Measurements from ENCODE around the gene TACSTD2.
"Not testable (repeated sequence)": the region's sequence is repeated elsewhere in the genome, so short reads cannot be mapped to it uniquely, and the experiment has no call there.

The TACSTD2 gene

GRCh38 chr1:58608945-58609344 is 31.9 kb upstream of the TACSTD2 start:
- Histone ChIP-seq H3K9ac (ENCODE audit: low read depth, low read length) (no peak overlapping the region), H3K27me3 (ENCODE audit: control insufficient read depth, insufficient read depth, low read length) (no peaks in the 10 kb centered on the region), H3K9me3 (ENCODE audit: control insufficient read depth, insufficient read depth, low read length) (no peaks in the 10 kb centered on the region), H3K27ac (ENCODE audit: low read depth, low read length) (no peak overlapping the region), H3K4me3 (ENCODE audit: low read depth, low read length) (no peak overlapping the region), H3K4me1 (ENCODE audit: control insufficient read depth, insufficient read depth, low read length) (no peaks in the 10 kb centered on the region), H3K36me3 (ENCODE audit: control insufficient read depth, insufficient read depth, low read length) (no peaks in the 10 kb centered on the region)

GRCh38 chr1:58608297-58608696 is 31.2 kb upstream of the TACSTD2 start:
- H3K9ac ChIP-seq (ENCODE audit: low read depth, low read length): no peak overlapping the region
- no peaks in the 10 kb centered on the region for H3K9me3 ChIP-seq (ENCODE audit: control insufficient read depth, insufficient read depth, low read length)
- H3K4me1 ChIP-seq (ENCODE audit: control insufficient read depth, insufficient read depth, low read length): no peaks in the 10 kb centered on the region
- no peaks in the 10 kb centered on the region for H3K36me3 ChIP-seq (ENCODE audit: control insufficient read depth, insufficient read depth, low read length)
- H3K27me3 ChIP-seq (ENCODE audit: control insufficient read depth, insufficient read depth, low read length): no peaks in the 10 kb centered on the region
- H3K27ac ChIP-seq (ENCODE audit: low read depth, low read length): no peak overlapping the region
- no peak overlapping the region for H3K4me3 ChIP-seq (ENCODE audit: low read depth, low read length)

GRCh38 chr1:58607391-58607790 is 30.3 kb upstream of the TACSTD2 start:
- Histone ChIP-seq H3K4me3 (ENCODE audit: low read depth, low read length) (no peak overlapping the region), H3K9me3 (ENCODE audit: control insufficient read depth, insufficient read depth, low read length) (no peaks in the 10 kb centered on the region), H3K27ac (ENCODE audit: low read depth, low read length) (no peak overlapping the region), H3K4me1 (ENCODE audit: control insufficient read depth, insufficient read depth, low read length) (no peaks in the 10 kb centered on the region), H3K27me3 (ENCODE audit: control insufficient read depth, insufficient read depth, low read length) (no peaks in the 10 kb centered on the region), H3K9ac (ENCODE audit: low read depth, low read length) (no peak overlapping the region), H3K36me3 (ENCODE audit: control insufficient read depth, insufficient read depth, low read length) (no peaks in the 10 kb centered on the region)

GRCh38 chr1:58601921-58602320 is 24.9 kb upstream of the TACSTD2 start:
- H3K36me3 ChIP-seq (ENCODE audit: control insufficient read depth, insufficient read depth, low read length); H3K4me3 ChIP-seq (ENCODE audit: low read depth, low read length); H3K9me3 ChIP-seq (ENCODE audit: control insufficient read depth, insufficient read depth, low read length); H3K27me3 ChIP-seq (ENCODE audit: control insufficient read depth, insufficient read depth, low read length); H3K9ac ChIP-seq (ENCODE audit: low read depth, low read length); H3K27ac ChIP-seq (ENCODE audit: low read depth, low read length); H3K4me1 ChIP-seq (ENCODE audit: control insufficient read depth, insufficient read depth, low read length): not testable (repeated sequence)

GRCh38 chr1:58597996-58598395 is 20.9 kb upstream of the TACSTD2 start:
- H3K36me3 ChIP-seq (ENCODE audit: control insufficient read depth, insufficient read depth, low read length): no peaks in the 10 kb centered on the region
- H3K27ac ChIP-seq (ENCODE audit: low read depth, low read length): no peak overlapping the region
- H3K4me1 ChIP-seq (ENCODE audit: control insufficient read depth, insufficient read depth, low read length): no peaks in the 10 kb centered on the region
- no peak overlapping the region for H3K9ac ChIP-seq (ENCODE audit: low read depth, low read length)
- H3K9me3 ChIP-seq (ENCODE audit: control insufficient read depth, insufficient read depth, low read length): no peaks in the 10 kb centered on the region
- H3K4me3 ChIP-seq (ENCODE audit: low read depth, low read length): no peak overlapping the region
- no peaks in the 10 kb centered on the region for H3K27me3 ChIP-seq (ENCODE audit: control insufficient read depth, insufficient read depth, low read length)

- Histone ChIP-seq H3K27me3 (ENCODE audit: control insufficient read depth, insufficient read depth, low read length) (no peaks in the 10 kb centered on the region), H3K36me3 (ENCODE audit: control insufficient read depth, insufficient read depth, low read length) (no peaks in the 10 kb centered on the region), H3K9ac (ENCODE audit: low read depth, low read length) (no peak overlapping the region), H3K9me3 (ENCODE audit: control insufficient read depth, insufficient read depth, low read length) (no peaks in the 10 kb centered on the region), H3K27ac (ENCODE audit: low read depth, low read length) (no peak overlapping the region), H3K4me1 (ENCODE audit: control insufficient read depth, insufficient read depth, low read length) (no peaks in the 10 kb centered on the region; the same call in 1 of the 2 replicates), H3K4me3 (ENCODE audit: low read depth, low read length) (no peak overlapping the region)
These were observed 20.0 kb upstream of the TACSTD2 start for GRCh38 chr1:58597076-58597475.

GRCh38 chr1:58596631-58597052 is 19.6 kb upstream of the TACSTD2 start:
- Histone ChIP-seq H3K4me1 (ENCODE audit: control insufficient read depth, insufficient read depth, low read length) (no peaks in the 10 kb centered on the region; the same call in 1 of the 2 replicates), H3K9me3 (ENCODE audit: control insufficient read depth, insufficient read depth, low read length) (no peaks in the 10 kb centered on the region), H3K4me3 (ENCODE audit: low read depth, low read length) (no peak overlapping the region), H3K27ac (ENCODE audit: low read depth, low read length) (no peak overlapping the region), H3K27me3 (ENCODE audit: control insufficient read depth, insufficient read depth, low read length) (no peaks in the 10 kb centered on the region), H3K9ac (ENCODE audit: low read depth, low read length) (no peak overlapping the region), H3K36me3 (ENCODE audit: control insufficient read depth, insufficient read depth, low read length) (no peaks in the 10 kb centered on the region)

- Histone ChIP-seq H3K9me3 (ENCODE audit: control insufficient read depth, insufficient read depth, low read length) (no peaks in the 10 kb centered on the region), H3K9ac (ENCODE audit: low read depth, low read length) (no peak overlapping the region), H3K27ac (ENCODE audit: low read depth, low read length) (no peak overlapping the region), H3K4me3 (ENCODE audit: low read depth, low read length) (no peak overlapping the region), H3K27me3 (ENCODE audit: control insufficient read depth, insufficient read depth, low read length) (no peaks in the 10 kb centered on the region), H3K4me1 (ENCODE audit: control insufficient read depth, insufficient read depth, low read length) (no peaks in the 10 kb centered on the region; the same call in 1 of the 2 replicates), H3K36me3 (ENCODE audit: control insufficient read depth, insufficient read depth, low read length) (no peaks in the 10 kb centered on the region)
These were observed 17.5 kb upstream of the TACSTD2 start for GRCh38 chr1:58594546-58594945.

- Histone ChIP-seq H3K27ac (ENCODE audit: low read depth, low read length) (no peak overlapping the region), H3K36me3 (ENCODE audit: control insufficient read depth, insufficient read depth, low read length) (no peaks in the 10 kb centered on the region), H3K9ac (ENCODE audit: low read depth, low read length) (no peak overlapping the region), H3K4me3 (ENCODE audit: low read depth, low read length) (no peak overlapping the region), H3K9me3 (ENCODE audit: control insufficient read depth, insufficient read depth, low read length) (no peaks in the 10 kb centered on the region), H3K27me3 (ENCODE audit: control insufficient read depth, insufficient read depth, low read length) (no peaks in the 10 kb centered on the region), H3K4me1 (ENCODE audit: control insufficient read depth, insufficient read depth, low read length) (no peaks in the 10 kb centered on the region; the same call in 1 of the 2 replicates)
These were observed 15.6 kb upstream of the TACSTD2 start for GRCh38 chr1:58592522-58593134.

GRCh38 chr1:58591806-58592205 is 14.8 kb upstream of the TACSTD2 start:
- Histone ChIP-seq H3K27ac (ENCODE audit: low read depth, low read length) (no peak overlapping the region), H3K4me3 (ENCODE audit: low read depth, low read length) (no peak overlapping the region), H3K4me1 (ENCODE audit: control insufficient read depth, insufficient read depth, low read length) (no peaks in the 10 kb centered on the region; the same call in 1 of the 2 replicates), H3K9ac (ENCODE audit: low read depth, low read length) (no peak overlapping the region), H3K36me3 (ENCODE audit: control insufficient read depth, insufficient read depth, low read length) (no peaks in the 10 kb centered on the region), H3K9me3 (ENCODE audit: control insufficient read depth, insufficient read depth, low read length) (no peaks in the 10 kb centered on the region), H3K27me3 (ENCODE audit: control insufficient read depth, insufficient read depth, low read length) (no peaks in the 10 kb centered on the region)

- no peak overlapping the region for H3K9ac ChIP-seq (ENCODE audit: low read depth, low read length)
- no peaks in the 10 kb centered on the region; the same call in 1 of the 2 replicates for H3K4me1 ChIP-seq (ENCODE audit: control insufficient read depth, insufficient read depth, low read length)
- H3K9me3 ChIP-seq (ENCODE audit: control insufficient read depth, insufficient read depth, low read length): no peaks in the 10 kb centered on the region
- H3K27me3 ChIP-seq (ENCODE audit: control insufficient read depth, insufficient read depth, low read length): no peaks in the 10 kb centered on the region
- no peak overlapping the region for H3K27ac ChIP-seq (ENCODE audit: low read depth, low read length)
- no peaks in the 10 kb centered on the region for H3K36me3 ChIP-seq (ENCODE audit: control insufficient read depth, insufficient read depth, low read length)
- H3K4me3 ChIP-seq (ENCODE audit: low read depth, low read length): no peak overlapping the region
These were observed 13.0 kb upstream of the TACSTD2 start for GRCh38 chr1:58590019-58590418.
